Measurements from ENCODE around the gene IL16.

GRCh38 chr15:81347910-81348309 is 151.2 kb downstream of the IL16 start:
- TF ChIP-seq CTCF (IDR thresholded peaks at IDR 0.05; ENCODE audit: borderline replicate concordance, extremely low read depth, low read length, poor library complexity, severe bottlenecking) (no peak), EZH2 (IDR thresholded peaks at IDR 0.05; ENCODE audit: borderline replicate concordance, low read depth, low read length, severe bottlenecking) (no peak)

Data from DND-41 (cell line).